HTERT RPE-1 (cell line): ENCODE results near the gene VPS50.
"Not testable (repeated sequence)": the region's sequence is repeated elsewhere in the genome, so short reads cannot be mapped to it uniquely, and the experiment has no call there.

Source experiments
- in situ Hi-C: fragments of 300-500 bp; cut with MboI; formaldehyde crosslinking; loops from 4 replicates; pipeline ENCODE4 v1.14.3; 2020; ENCODE audit warnings: low sequenced_read_pairs

VPS50 gene

GRCh38 chr7:93331706-93332105, 99.5 kb downstream of the VPS50 start:
- in situ Hi-C loops = no loop called here

- in situ Hi-C loops = no loop called here
These were observed 100.0 kb downstream of the VPS50 start for GRCh38 chr7:93332172-93332571.

- in situ Hi-C loops = no loop called here
These were observed 104.9 kb downstream of the VPS50 start for GRCh38 chr7:93337052-93337451.

GRCh38 chr7:93342178-93342577, 110.0 kb downstream of the VPS50 start:
- in situ Hi-C loops = not testable (repeated sequence)

GRCh38 chr7:93350338-93350737, 118.2 kb downstream of the VPS50 start:
- in situ Hi-C loops = no loop called here

GRCh38 chr7:93352881-93353280, 120.7 kb downstream of the VPS50 start:
- in situ Hi-C loops = no loop called here

- in situ Hi-C loops = no loop called here
These were observed 122.6 kb downstream of the VPS50 start for GRCh38 chr7:93354815-93355214.

GRCh38 chr7:93359520-93360198, 127.5 kb downstream of the VPS50 start:
- in situ Hi-C loops = no loop called here

- in situ Hi-C loops = no loop called here
These were observed 129.7 kb downstream of the VPS50 start for GRCh38 chr7:93361853-93362252.

- in situ Hi-C loops = no loop called here
These were observed 132.6 kb downstream of the VPS50 start for GRCh38 chr7:93364806-93365205.

GRCh38 chr7:93365341-93365740, 133.2 kb downstream of the VPS50 start:
- in situ Hi-C loops = no loop called here

GRCh38 chr7:93366816-93367215, 134.7 kb downstream of the VPS50 start:
- in situ Hi-C loops = no loop called here

GRCh38 chr7:93367254-93367653, 135.1 kb downstream of the VPS50 start:
- in situ Hi-C loops = no loop called here

GRCh38 chr7:93370937-93371336, 138.8 kb downstream of the VPS50 start:
- in situ Hi-C loops = not testable (repeated sequence)

GRCh38 chr7:93373537-93373936, 141.4 kb downstream of the VPS50 start:
- in situ Hi-C loops = no loop called here

GRCh38 chr7:93374345-93374940, 142.3 kb downstream of the VPS50 start:
- in situ Hi-C loops = no loop called here

- in situ Hi-C loops = no loop called here
These were observed 143.4 kb downstream of the VPS50 start for GRCh38 chr7:93375603-93376002.

GRCh38 chr7:93378131-93378760, 146.1 kb downstream of the VPS50 start:
- in situ Hi-C loops = no loop called here

- in situ Hi-C loops = no loop called here
These were observed 150.2 kb downstream of the VPS50 start for GRCh38 chr7:93382362-93382761.

- in situ Hi-C loops = no loop called here
These were observed 158.5 kb downstream of the VPS50 start for GRCh38 chr7:93390660-93391059.

GRCh38 chr7:93392984-93393383, 160.8 kb downstream of the VPS50 start:
- in situ Hi-C loops = no loop called here

- in situ Hi-C loops = no loop called here
These were observed 167.5 kb downstream of the VPS50 start for GRCh38 chr7:93399642-93400041.
